Chondrocyte (in vitro differentiated cells): ENCODE measurements around the gene CDHR3. TPM values are rescaled to one million over a fixed set of nuclear protein-coding genes. Genes with fewer than 3 reads are reported as not detected.

Source experiments
- DNase-seq: peaks from one replicate; pipeline ENCODE4 v3.0.0; 2021; ENCODE audit warnings: mixed read lengths, low spot score
- H3K27ac Mint-ChIP-seq: one replicate; pipeline ENCODE4 v1.8.0; 2021; ENCODE audit warnings: mild to moderate bottlenecking, moderate library complexity, mixed read lengths; ENCODE audit not compliant: unreplicated experiment
- H3K27me3 Mint-ChIP-seq: 2 replicates; pipeline ENCODE4 v1.8.0; 2021; ENCODE audit warnings: low read depth, mixed read lengths
- H3K36me3 Mint-ChIP-seq: 2 replicates; pipeline ENCODE4 v1.8.0; 2021; ENCODE audit warnings: low read depth, mixed read lengths
- H3K4me1 Mint-ChIP-seq: 2 replicates; pipeline ENCODE4 v1.8.0; 2021; ENCODE audit warnings: low read depth, mild to moderate bottlenecking, mixed read lengths
- H3K4me3 Mint-ChIP-seq: one replicate; pipeline ENCODE4 v1.8.0; 2021; ENCODE audit warnings: mild to moderate bottlenecking, moderate library complexity, mixed read lengths; ENCODE audit not compliant: unreplicated experiment
- H3K9me3 Mint-ChIP-seq: 2 replicates; pipeline ENCODE4 v1.8.0; 2021; ENCODE audit warnings: low read depth, mixed read lengths
- total RNA-seq: library from RNA; stranded (reverse); gene quantifications from 3 replicates; pipeline ENCODE4 v1.2.1, GENCODE V29; 2021
- TF ChIP-seq, protein P1 (sequence below): fragments of 200-600 bp; sonication (generic); IDR thresholded peaks from 2 replicates; pipeline ENCODE4 v1.5.0; 2021; ENCODE audit warnings: antibody characterized with exemption, mild to moderate bottlenecking, moderate library complexity

The CDHR3 gene
- total RNA-seq, 1 donor from 2014 or later, result 1.0 TPM

DNA sequence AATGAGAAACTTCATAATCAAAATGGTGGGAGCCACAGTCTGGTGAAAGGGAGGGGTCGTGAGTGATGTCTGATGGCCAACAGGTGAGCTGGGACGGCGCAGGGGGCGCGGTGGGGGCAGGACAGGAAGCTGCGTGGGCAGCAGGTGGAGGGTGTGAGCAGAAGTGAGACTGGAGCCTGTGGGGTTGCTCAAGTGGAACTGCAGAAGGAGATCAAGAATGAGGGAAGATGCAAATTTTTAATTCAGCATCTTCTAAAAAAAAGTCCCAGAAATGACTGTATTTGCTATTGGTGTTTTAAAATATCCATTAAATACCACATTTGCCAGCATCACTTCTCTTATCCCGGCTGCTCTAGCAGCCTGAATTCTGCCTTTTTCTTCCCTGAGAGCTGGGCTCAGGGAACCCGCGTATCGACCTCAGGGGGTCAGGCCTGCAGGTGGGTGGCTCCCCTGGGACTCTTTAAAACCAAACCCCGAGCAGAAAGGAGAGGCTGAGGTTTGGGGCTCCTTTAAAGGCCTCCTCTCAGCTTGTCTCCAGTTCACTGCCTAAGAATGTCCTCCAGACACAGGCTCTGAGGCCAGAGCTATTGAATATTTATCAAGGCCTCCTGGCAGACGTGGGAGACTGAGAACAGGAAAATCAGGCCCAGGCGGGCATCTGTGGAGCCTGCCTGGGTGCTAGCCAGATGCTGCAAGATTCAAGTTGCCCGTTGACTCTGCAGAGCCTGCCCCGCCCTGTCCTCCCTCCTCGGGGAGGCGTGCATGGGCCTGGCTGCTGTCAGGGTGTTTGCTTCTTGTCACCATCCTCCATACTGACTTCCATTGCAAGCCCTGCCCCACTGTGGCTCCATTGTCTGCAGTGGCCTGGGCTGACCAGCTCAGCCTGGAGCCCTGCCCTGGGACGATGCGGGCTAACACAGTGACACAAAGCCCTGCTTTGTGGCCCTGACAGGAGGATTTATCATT, 95.2 kb downstream of the CDHR3 start:
- no peaks in the 10 kb centered on the region for H3K36me3 Mint-ChIP-seq
- DNase-seq, result no peak
- H3K27me3 Mint-ChIP-seq, result peaks cover 3% of the 10 kb centered on the region
- H3K9me3 Mint-ChIP-seq, result no peaks in the 10 kb centered on the region
- H3K27ac Mint-ChIP-seq, result no peak overlapping the region
- H3K4me3 Mint-ChIP-seq, result no peak overlapping the region
- TF ChIP-seq, protein P1, sequence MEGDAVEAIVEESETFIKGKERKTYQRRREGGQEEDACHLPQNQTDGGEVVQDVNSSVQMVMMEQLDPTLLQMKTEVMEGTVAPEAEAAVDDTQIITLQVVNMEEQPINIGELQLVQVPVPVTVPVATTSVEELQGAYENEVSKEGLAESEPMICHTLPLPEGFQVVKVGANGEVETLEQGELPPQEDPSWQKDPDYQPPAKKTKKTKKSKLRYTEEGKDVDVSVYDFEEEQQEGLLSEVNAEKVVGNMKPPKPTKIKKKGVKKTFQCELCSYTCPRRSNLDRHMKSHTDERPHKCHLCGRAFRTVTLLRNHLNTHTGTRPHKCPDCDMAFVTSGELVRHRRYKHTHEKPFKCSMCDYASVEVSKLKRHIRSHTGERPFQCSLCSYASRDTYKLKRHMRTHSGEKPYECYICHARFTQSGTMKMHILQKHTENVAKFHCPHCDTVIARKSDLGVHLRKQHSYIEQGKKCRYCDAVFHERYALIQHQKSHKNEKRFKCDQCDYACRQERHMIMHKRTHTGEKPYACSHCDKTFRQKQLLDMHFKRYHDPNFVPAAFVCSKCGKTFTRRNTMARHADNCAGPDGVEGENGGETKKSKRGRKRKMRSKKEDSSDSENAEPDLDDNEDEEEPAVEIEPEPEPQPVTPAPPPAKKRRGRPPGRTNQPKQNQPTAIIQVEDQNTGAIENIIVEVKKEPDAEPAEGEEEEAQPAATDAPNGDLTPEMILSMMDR, result no peak
- H3K4me1 Mint-ChIP-seq, result no peaks in the 10 kb centered on the region

DNA sequence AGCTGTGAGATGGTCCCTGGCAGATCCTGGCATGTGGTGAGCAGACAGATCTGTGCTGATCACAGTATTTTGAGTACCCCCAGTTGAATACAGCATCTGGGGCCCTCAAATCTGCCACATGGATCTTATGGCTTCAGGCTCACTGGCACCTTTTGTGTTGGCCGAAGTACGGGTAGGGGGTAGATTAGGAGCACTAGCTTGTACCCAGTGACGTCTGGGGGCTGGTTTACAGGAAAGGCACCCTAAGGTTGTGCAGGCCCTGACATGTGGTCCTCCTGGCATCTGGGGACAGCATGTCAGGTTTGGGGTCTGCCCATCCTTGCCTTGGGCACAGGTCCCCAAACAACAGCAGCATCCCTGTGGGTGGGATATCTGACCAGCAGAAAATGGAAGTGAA, 95.9 kb downstream of the CDHR3 start:
- no peaks in the 10 kb centered on the region for H3K36me3 Mint-ChIP-seq
- H3K4me1 Mint-ChIP-seq, result no peaks in the 10 kb centered on the region
- TF ChIP-seq, protein P1, result no peak
- no peaks in the 10 kb centered on the region for H3K9me3 Mint-ChIP-seq
- H3K4me3 Mint-ChIP-seq, result no peak overlapping the region
- peaks cover 3% of the 10 kb centered on the region for H3K27me3 Mint-ChIP-seq
- no peak overlapping the region for H3K27ac Mint-ChIP-seq
- no peak for DNase-seq

DNA sequence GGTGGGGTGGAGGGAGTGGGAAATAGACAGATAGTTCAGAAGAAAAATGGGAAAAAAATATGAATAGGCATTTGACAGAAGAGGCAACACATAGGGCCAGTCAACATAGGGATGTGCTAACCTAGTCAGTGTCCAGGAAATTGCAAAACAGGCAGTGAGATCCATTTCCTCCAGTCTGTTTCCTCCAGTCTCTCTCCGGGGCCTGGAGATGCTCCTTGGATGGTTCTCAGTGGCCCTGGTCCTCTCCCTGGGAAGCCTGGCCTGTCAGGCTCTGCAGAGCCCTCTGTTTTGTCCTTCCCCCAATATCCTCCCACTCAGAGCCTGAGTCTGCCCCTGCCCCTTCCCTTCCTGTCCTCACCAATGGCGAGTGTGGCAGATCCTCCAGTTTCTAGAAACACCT, 96.5 kb downstream of the CDHR3 start:
- Mint-ChIP-seq H3K36me3 (no peaks in the 10 kb centered on the region), H3K9me3 (no peaks in the 10 kb centered on the region), H3K27me3 (peaks cover 3% of the 10 kb centered on the region), H3K4me1 (peaks cover 1% of the 10 kb centered on the region), H3K4me3 (no peak overlapping the region), H3K27ac (no peak overlapping the region)
- DNase-seq, result no peak
- TF ChIP-seq, protein P1, result no peak

GRCh38 chr7:106060394-106060920, 97.4 kb downstream of the CDHR3 start:
- TF ChIP-seq, protein P1, result no peak
- DNase-seq, result no peak
- Mint-ChIP-seq H3K4me1 (peaks cover 10% of the 10 kb centered on the region), H3K27ac (no peak overlapping the region), H3K9me3 (no peaks in the 10 kb centered on the region), H3K27me3 (no peaks in the 10 kb centered on the region), H3K36me3 (no peaks in the 10 kb centered on the region), H3K4me3 (no peak overlapping the region)

DNA sequence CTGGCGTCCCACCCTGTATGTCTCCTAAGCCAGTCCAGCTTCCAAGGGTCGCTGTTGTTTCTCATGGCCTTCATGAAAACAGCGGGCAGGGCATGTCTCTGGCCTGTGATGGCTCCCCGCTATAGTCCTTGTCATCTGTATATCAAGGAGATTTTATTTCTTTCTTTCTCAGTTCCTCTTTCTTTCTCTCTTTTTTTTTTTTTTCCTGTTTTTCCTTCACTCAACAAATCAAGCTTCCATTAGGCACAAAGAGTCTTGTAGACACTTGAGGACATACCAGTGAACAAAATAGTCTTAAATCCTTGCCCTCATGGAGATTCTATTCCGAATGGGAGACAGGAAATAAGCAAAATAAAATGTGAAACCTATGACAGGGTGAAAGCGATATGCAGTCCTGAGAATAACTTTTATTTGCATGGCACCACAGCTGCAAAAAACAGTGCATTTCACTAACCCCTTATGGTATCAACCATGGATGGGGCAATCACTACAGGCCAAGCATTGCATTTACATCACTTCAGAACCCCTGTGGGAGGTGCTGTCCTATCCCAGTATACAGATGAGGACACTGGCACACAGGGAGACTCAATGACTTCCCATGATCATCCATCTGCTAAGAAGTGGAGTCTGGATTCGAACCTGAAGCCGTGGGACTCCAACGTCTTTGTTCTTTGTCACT, 98.4 kb downstream of the CDHR3 start:
- H3K36me3 Mint-ChIP-seq, result no peaks in the 10 kb centered on the region
- no peaks in the 10 kb centered on the region for H3K9me3 Mint-ChIP-seq
- no peak for DNase-seq
- TF ChIP-seq, protein P1, result no peak
- H3K27ac Mint-ChIP-seq, result no peak overlapping the region
- H3K27me3 Mint-ChIP-seq, result no peaks in the 10 kb centered on the region
- peaks cover 18% of the 10 kb centered on the region for H3K4me1 Mint-ChIP-seq
- no peak overlapping the region for H3K4me3 Mint-ChIP-seq
